ENCODE results near the gene PXN.
"Not testable (repeated sequence)": the region's sequence is repeated elsewhere in the genome, so short reads cannot be mapped to it uniquely, and the experiment has no call there.

PXN gene

GRCh38 chr12:120262852-120263747 is 2.4 kb downstream of the PXN start:
- DNase-seq: peak; percentile 46 to 67 (median 55)

GRCh38 chr12:120261951-120262851 is 3.3 kb downstream of the PXN start:
- peak in 1 of 4 experiments; percentile 48 for DNase-seq

- no peak for DNase-seq
Observed at GRCh38 chr12:120260607-120261006, 4.9 kb downstream of the PXN start.

GRCh38 chr12:120259418-120260202 is 5.9 kb downstream of the PXN start:
- no peak for DNase-seq

GRCh38 chr12:120258323-120258896 is 7.1 kb downstream of the PXN start:
- no peak for DNase-seq

- DNase-seq: no peak
Observed at GRCh38 chr12:120257041-120257821, 8.3 kb downstream of the PXN start.

GRCh38 chr12:120254809-120255208 is 10.7 kb downstream of the PXN start:
- DNase-seq: no peak

- DNase-seq: peak in 3 of 4 experiments; percentile 58 to 63 (median 60)
Observed at GRCh38 chr12:120253313-120253712, 12.2 kb downstream of the PXN start.

- DNase-seq: peak; percentile 77 to 89 (median 84)
Observed at GRCh38 chr12:120252071-120252906, 13.2 kb downstream of the PXN start.

- DNase-seq: not testable (repeated sequence)
Observed at GRCh38 chr12:120251364-120252070, 14.0 kb downstream of the PXN start.

GRCh38 chr12:120249875-120250795 is 15.4 kb downstream of the PXN start:
- DNase-seq: peak in 2 of 4 experiments; percentile 46 to 54

GRCh38 chr12:120249266-120249874 is 16.2 kb downstream of the PXN start:
- peak in 1 of 4 experiments; percentile 31 for DNase-seq

GRCh38 chr12:120247621-120248030 is 17.9 kb downstream of the PXN start:
- DNase-seq: peak in 1 of 4 experiments; percentile 0

- DNase-seq: peak in 1 of 4 experiments; percentile 6
Observed at GRCh38 chr12:120247183-120247582, 18.3 kb downstream of the PXN start.

- DNase-seq: peak in 1 of 4 experiments; percentile 2
Observed at GRCh38 chr12:120246705-120247104, 18.8 kb downstream of the PXN start.

GRCh38 chr12:120242971-120243699 is 22.4 kb downstream of the PXN start:
- DNase-seq: no peak

GRCh38 chr12:120242275-120242799 is 23.2 kb downstream of the PXN start:
- DNase-seq: peak in 1 of 4 experiments; percentile 2

All from suppressor macrophage (primary cell).